SK-N-SH (cell line): Measurements from ENCODE around the gene ZNF335.

Experiments used
- EP300 ChIP-seq, 2 experiments: IDR thresholded peaks; 2 replicates each; pipeline versions ENCODE4 v1.4.0 to v1.6.1; 2012; ENCODE audit warnings: borderline replicate concordance in 1 of 2, low read depth in 1 of 2, low read length in 1 of 2
- FOSL2 ChIP-seq: IDR thresholded peaks from 2 replicates; pipeline ENCODE4 v1.4.0; 2012; ENCODE audit warnings: low read depth, mild to moderate bottlenecking, moderate library complexity, borderline replicate concordance
- FOXJ3 ChIP-seq: sonication (generic); formaldehyde crosslinking; IDR thresholded peaks from 2 replicates; pipeline ENCODE4 v1.5.1; 2020; ENCODE audit warnings: mild to moderate bottlenecking, missing genetic modification reagents
- FOXM1 ChIP-seq: IDR thresholded peaks from 2 replicates; pipeline ENCODE4 v1.4.0; 2012; ENCODE audit warnings: low read depth, mild to moderate bottlenecking
- NRF1 ChIP-seq: IDR thresholded peaks from 2 replicates; pipeline ENCODE4 v1.6.1; 2012; ENCODE audit warnings: low read depth, mild to moderate bottlenecking, low read length
- TF ChIP-seq, protein P1 (sequence below): fragments of 150-350 bp; IDR thresholded peaks from 2 replicates; pipeline ENCODE4 v1.6.1; 2017; ENCODE audit warnings: antibody characterized with exemption, low read length, low read depth, borderline replicate concordance
- TF ChIP-seq, protein P2 (sequence below): IDR thresholded peaks from 2 replicates; pipeline ENCODE4 v1.6.1; 2012; ENCODE audit warnings: mild to moderate bottlenecking, low read depth, low read length, moderate library complexity
- TF ChIP-seq, protein P3 (sequence below): fragments of 200-600 bp; sonication (generic); IDR thresholded peaks from 2 replicates; pipeline ENCODE4 v1.6.1; 2017; ENCODE audit warnings: antibody characterized with exemption, mild to moderate bottlenecking, moderate library complexity
- TF ChIP-seq, protein P4 (sequence below): IDR thresholded peaks from 2 replicates; pipeline ENCODE4 v1.4.0; 2012; ENCODE audit warnings: low read depth, borderline replicate concordance

DNA sequence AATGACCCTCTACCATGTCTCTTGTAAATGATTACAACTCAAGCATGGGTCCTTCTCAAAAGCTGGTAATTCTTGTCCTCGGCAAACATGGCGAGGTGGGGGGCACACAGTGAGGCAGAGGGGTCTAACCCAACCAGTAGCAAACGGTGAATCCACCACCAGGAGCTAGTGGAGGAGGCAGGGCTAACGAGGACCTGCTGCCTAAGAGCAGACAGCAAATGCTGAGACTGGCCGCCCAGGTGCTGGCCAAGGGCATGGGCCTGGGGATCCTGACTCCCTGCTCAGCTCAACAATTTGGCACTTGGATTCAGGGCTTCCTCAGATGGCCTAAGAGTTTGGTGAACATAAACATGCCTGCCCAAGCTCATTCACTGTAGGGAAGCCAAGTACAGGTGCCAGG lies 19.1 kb downstream of the ZNF335 start:
- no peak for TF ChIP-seq FOSL2
- TF ChIP-seq, protein P1, sequence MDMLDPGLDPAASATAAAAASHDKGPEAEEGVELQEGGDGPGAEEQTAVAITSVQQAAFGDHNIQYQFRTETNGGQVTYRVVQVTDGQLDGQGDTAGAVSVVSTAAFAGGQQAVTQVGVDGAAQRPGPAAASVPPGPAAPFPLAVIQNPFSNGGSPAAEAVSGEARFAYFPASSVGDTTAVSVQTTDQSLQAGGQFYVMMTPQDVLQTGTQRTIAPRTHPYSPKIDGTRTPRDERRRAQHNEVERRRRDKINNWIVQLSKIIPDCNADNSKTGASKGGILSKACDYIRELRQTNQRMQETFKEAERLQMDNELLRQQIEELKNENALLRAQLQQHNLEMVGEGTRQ, result no peak
- TF ChIP-seq, protein P2, sequence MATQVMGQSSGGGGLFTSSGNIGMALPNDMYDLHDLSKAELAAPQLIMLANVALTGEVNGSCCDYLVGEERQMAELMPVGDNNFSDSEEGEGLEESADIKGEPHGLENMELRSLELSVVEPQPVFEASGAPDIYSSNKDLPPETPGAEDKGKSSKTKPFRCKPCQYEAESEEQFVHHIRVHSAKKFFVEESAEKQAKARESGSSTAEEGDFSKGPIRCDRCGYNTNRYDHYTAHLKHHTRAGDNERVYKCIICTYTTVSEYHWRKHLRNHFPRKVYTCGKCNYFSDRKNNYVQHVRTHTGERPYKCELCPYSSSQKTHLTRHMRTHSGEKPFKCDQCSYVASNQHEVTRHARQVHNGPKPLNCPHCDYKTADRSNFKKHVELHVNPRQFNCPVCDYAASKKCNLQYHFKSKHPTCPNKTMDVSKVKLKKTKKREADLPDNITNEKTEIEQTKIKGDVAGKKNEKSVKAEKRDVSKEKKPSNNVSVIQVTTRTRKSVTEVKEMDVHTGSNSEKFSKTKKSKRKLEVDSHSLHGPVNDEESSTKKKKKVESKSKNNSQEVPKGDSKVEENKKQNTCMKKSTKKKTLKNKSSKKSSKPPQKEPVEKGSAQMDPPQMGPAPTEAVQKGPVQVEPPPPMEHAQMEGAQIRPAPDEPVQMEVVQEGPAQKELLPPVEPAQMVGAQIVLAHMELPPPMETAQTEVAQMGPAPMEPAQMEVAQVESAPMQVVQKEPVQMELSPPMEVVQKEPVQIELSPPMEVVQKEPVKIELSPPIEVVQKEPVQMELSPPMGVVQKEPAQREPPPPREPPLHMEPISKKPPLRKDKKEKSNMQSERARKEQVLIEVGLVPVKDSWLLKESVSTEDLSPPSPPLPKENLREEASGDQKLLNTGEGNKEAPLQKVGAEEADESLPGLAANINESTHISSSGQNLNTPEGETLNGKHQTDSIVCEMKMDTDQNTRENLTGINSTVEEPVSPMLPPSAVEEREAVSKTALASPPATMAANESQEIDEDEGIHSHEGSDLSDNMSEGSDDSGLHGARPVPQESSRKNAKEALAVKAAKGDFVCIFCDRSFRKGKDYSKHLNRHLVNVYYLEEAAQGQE, result no peak
- TF ChIP-seq, protein P3, sequence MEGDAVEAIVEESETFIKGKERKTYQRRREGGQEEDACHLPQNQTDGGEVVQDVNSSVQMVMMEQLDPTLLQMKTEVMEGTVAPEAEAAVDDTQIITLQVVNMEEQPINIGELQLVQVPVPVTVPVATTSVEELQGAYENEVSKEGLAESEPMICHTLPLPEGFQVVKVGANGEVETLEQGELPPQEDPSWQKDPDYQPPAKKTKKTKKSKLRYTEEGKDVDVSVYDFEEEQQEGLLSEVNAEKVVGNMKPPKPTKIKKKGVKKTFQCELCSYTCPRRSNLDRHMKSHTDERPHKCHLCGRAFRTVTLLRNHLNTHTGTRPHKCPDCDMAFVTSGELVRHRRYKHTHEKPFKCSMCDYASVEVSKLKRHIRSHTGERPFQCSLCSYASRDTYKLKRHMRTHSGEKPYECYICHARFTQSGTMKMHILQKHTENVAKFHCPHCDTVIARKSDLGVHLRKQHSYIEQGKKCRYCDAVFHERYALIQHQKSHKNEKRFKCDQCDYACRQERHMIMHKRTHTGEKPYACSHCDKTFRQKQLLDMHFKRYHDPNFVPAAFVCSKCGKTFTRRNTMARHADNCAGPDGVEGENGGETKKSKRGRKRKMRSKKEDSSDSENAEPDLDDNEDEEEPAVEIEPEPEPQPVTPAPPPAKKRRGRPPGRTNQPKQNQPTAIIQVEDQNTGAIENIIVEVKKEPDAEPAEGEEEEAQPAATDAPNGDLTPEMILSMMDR, result no peak
- no peak for TF ChIP-seq EP300 (IDR thresholded peaks at IDR 0.05; ENCODE audit: borderline replicate concordance in 1 of 2, low read depth in 1 of 2, low read length in 1 of 2)
- TF ChIP-seq FOXJ3, result no peak
- TF ChIP-seq FOXM1, result no peak
- TF ChIP-seq, protein P4, sequence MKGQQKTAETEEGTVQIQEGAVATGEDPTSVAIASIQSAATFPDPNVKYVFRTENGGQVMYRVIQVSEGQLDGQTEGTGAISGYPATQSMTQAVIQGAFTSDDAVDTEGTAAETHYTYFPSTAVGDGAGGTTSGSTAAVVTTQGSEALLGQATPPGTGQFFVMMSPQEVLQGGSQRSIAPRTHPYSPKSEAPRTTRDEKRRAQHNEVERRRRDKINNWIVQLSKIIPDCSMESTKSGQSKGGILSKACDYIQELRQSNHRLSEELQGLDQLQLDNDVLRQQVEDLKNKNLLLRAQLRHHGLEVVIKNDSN, result no peak
- no peak for TF ChIP-seq NRF1
